HCT116 (cell line): ENCODE results near the gene GPR75. TPM values are rescaled to one million over a fixed set of nuclear protein-coding genes. Genes with fewer than 3 reads are reported as not detected.

ENCODE experiments used
- ATAC-seq: fragments of 200-7000 bp; cut with Tn5 transposase; 2 replicates; pipeline ENCODE4 v1.9.1; 2020; ENCODE audit warnings: mild to moderate bottlenecking, moderate library complexity
- BruUV-seq: library from RNA; stranded (reverse); fragments of 400-500 nt; replicated peaks from 2 replicates; lab custom pipeline; 2021; lab: Mats Ljungman, UMichigan
- CTCF ChIA-PET: fragments of 300-600 bp; sonication (Branson Sonifier 250); formaldehyde crosslinking; loops from one replicate; lab custom pipeline; 2021; ENCODE audit warnings: antibody characterized with exemption; lab: Charles Lee
- POLR2A ChIA-PET: fragments of 300-600, 350-600 bp; sonication (Branson Sonifier 250); formaldehyde crosslinking; loops from one replicate; lab custom pipeline; 2021; ENCODE audit warnings: antibody characterized with exemption; lab: Charles Lee
- RAD21 ChIA-PET, 2 experiments: fragments of 300-600 bp; sonication (Branson Sonifier 250); formaldehyde crosslinking; loops; one replicate each; lab custom pipeline; 2023; ENCODE audit warnings: low total read pairs in 2 of 2; ENCODE audit not compliant: uncharacterized antibody in 2 of 2, unreplicated experiment in 2 of 2, low non-redundant PET in 1 of 2; lab: Charles Lee
- DNase-seq: peaks from one replicate; pipeline ENCODE4 v3.0.0-alpha.2; 2010; ENCODE audit warnings: low read depth, low spot score
- H2AFZ ChIP-seq: fragments of 200-600 bp; shearing (Covaris generic), sonication (generic); 2 replicates; pipeline ENCODE4 v1.6.1; 2017; ENCODE audit warnings: low read depth, mixed run types, mixed read lengths, antibody characterized with exemption, low read length; ENCODE audit not compliant: poor library complexity, severe bottlenecking
- H3K27ac ChIP-seq: 2 replicates; pipeline ENCODE4 v1.5.1; 2012; ENCODE audit warnings: low read depth, low read length
- H3K27me3 ChIP-seq: fragments of 200-600 bp; sonication (generic); 2 replicates; pipeline ENCODE4 v1.6.1; 2016; ENCODE audit warnings: mixed run types, low read length, mixed read lengths; ENCODE audit not compliant: insufficient read depth
- H3K36me3 ChIP-seq, 2 experiments: fragments of 200-500 bp in 1 of 2; fragments of 200-600 bp in 1 of 2; sonication (Bioruptor generic) in 1 of 2; sonication (generic) in 1 of 2; 2 replicates each; pipeline versions ENCODE4 v1.5.1 to v1.6.1; 2014 to 2016; ENCODE audit warnings: low read length in 2 of 2, inconsistent platforms in 1 of 2, mixed read lengths in 1 of 2, mixed run types in 1 of 2; ENCODE audit not compliant: insufficient read depth in 2 of 2, control insufficient read depth in 1 of 2
- H3K4me1 ChIP-seq, 2 experiments: fragments of 200-600 bp in 1 of 2; sonication (generic) in 1 of 2; 2 replicates each; pipeline versions ENCODE4 v1.5.1 to v1.6.1; 2012 to 2017; ENCODE audit warnings: low read length in 2 of 2, inconsistent platforms in 1 of 2, mild to moderate bottlenecking in 1 of 2, mixed read lengths in 1 of 2, mixed run types in 1 of 2, moderate library complexity in 1 of 2; ENCODE audit not compliant: insufficient read depth in 2 of 2, control insufficient read depth in 1 of 2
- H3K4me2 ChIP-seq: fragments of 200-600 bp; sonication (generic); 2 replicates; pipeline ENCODE4 v1.6.1; 2017; ENCODE audit warnings: mixed run types, low read length, mixed read lengths
- H3K4me3 ChIP-seq, 2 experiments: fragments of 200-600 bp in 1 of 2; sonication (generic) in 1 of 2; replicated peaks in 1 of 2; 2 replicates each; pipeline ENCODE4 v1.5.1; 2011 to 2016; ENCODE audit warnings: low read length in 2 of 2, control low read depth in 1 of 2, low read depth in 1 of 2, mild to moderate bottlenecking in 1 of 2, mixed read lengths in 1 of 2, mixed run types in 1 of 2
- H3K79me2 ChIP-seq: fragments of 200-600 bp; sonication (generic); 2 replicates; pipeline ENCODE4 v1.6.1; 2017; ENCODE audit warnings: mild to moderate bottlenecking, mixed run types, low read length, moderate library complexity, mixed read lengths; ENCODE audit not compliant: insufficient read depth
- H3K9ac ChIP-seq: fragments of 200-600 bp; sonication (generic); 2 replicates; pipeline ENCODE4 v1.6.1; 2016; ENCODE audit warnings: low read length, mixed read lengths
- H3K9me2 ChIP-seq: fragments of 200-600 bp; sonication (generic), shearing (Covaris generic); 2 replicates; pipeline ENCODE4 v1.6.1; 2017; ENCODE audit warnings: mixed run types, mild to moderate bottlenecking, moderate library complexity; ENCODE audit not compliant: insufficient read depth
- H3K9me3 ChIP-seq, 2 experiments: fragments of 200-500 bp in 1 of 2; fragments of 200-600 bp in 1 of 2; sonication (Bioruptor generic) in 1 of 2; sonication (generic) in 1 of 2; 2 replicates each; pipeline ENCODE4 v1.6.1; 2014 to 2017; ENCODE audit warnings: low read length in 2 of 2, mixed read lengths in 2 of 2, inconsistent platforms in 1 of 2, low read depth in 1 of 2, mild to moderate bottlenecking in 1 of 2, mixed run types in 1 of 2, moderate library complexity in 1 of 2; ENCODE audit not compliant: control insufficient read depth in 1 of 2, insufficient read depth in 1 of 2
- H4K20me1 ChIP-seq: fragments of 200-600 bp; sonication (generic), shearing (Covaris generic); 2 replicates; pipeline ENCODE4 v1.6.1; 2017; ENCODE audit warnings: mixed run types, mild to moderate bottlenecking, moderate library complexity; ENCODE audit not compliant: insufficient read depth
- EGR1 ChIP-seq: IDR thresholded peaks from 2 replicates; pipeline ENCODE4 v1.6.1; 2012; ENCODE audit warnings: low read depth
- ELF1 ChIP-seq: IDR thresholded peaks from 2 replicates; pipeline ENCODE4 v1.6.1; 2012; ENCODE audit warnings: low read depth, borderline replicate concordance
- EZH2 ChIP-seq: fragments of 200-600 bp; sonication (generic); IDR thresholded peaks from 2 replicates; pipeline ENCODE4 v1.6.1; 2017; ENCODE audit warnings: antibody characterized with exemption, mixed run types
- EZH2phosphoT487 ChIP-seq: fragments of 200-600 bp; IDR thresholded peaks from 2 replicates; pipeline ENCODE4 v1.6.1; 2018; ENCODE audit warnings: antibody characterized with exemption, borderline replicate concordance
- POLR2AphosphoS5 ChIP-seq: IDR thresholded peaks from 2 replicates; pipeline ENCODE4 v1.6.1; 2011; ENCODE audit warnings: mild to moderate bottlenecking, low read depth, low read length, moderate library complexity
- TCF7L2 ChIP-seq: IDR thresholded peaks from 2 replicates; pipeline ENCODE4 v1.7.0; 2011; ENCODE audit warnings: borderline replicate concordance, inconsistent platforms; ENCODE audit not compliant: insufficient read depth, insufficient read length; ENCODE audit errors: extremely low read depth
- YY1 ChIP-seq: IDR thresholded peaks from 2 replicates; pipeline ENCODE4 v1.6.1; 2011; ENCODE audit warnings: low read length, low read depth, moderate library complexity, mild to moderate bottlenecking; ENCODE audit not compliant: insufficient replicate concordance; ENCODE audit errors: extremely low read depth
- intact Hi-C: fragments of 100-400 bp; cut with micrococcal nuclease; formaldehyde crosslinking; loops from 2 replicates; pipeline ENCODE4 v1.10.0; 2022
- total RNA-seq: library from RNA; stranded (reverse); gene quantifications from one replicate; pipeline ENCODE4 v1.2.1, GENCODE V29; 2021; ENCODE audit not compliant: unreplicated experiment
- TF ChIP-seq, protein P1 (sequence below): IDR thresholded peaks from 2 replicates; pipeline ENCODE4 v1.6.1; 2012
- TF ChIP-seq, protein P2 (sequence below): IDR thresholded peaks from 2 replicates; pipeline ENCODE4 v1.6.1; 2012

The GPR75 gene
- total RNA-seq, 1 experiment from 2014 or later: 1.2 TPM

DNA sequence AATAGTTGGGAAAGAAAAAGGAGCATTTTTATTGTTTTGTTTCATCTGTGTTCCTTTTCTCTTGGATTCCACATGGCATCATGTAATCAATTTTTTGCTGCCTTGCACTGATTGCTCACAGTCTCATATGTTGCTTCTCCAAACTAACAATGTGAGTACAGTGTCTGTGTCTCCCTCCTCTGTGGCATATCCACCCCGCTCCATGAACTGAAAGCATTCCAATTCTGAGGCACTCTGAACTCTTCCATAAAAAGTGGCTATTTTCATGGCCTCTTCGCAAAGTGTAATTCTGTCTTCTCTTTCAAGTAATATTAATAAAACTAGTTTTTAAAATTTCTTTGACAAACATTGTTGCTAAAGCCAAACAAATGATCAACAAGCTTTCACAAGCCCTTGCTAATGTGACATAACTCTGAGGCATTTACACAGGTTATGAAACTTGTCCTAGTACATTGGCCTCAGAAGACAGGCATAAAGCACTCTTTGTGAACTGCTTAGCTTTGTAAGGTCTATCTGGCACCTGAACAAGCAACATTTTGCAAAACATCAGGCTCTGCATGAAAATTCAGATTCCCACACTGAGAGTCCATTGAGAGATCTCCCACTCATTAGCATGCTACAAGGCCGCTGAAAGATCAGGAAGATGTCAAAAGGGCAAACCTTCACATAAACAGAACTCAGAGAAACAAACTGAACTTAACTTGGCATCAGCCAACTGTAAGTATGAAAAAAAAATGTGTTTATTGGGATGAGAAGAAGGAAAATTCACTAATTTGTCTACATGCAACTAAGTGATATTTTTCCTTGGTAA lies 33.0 kb downstream of the GPR75 start:
- Histone ChIP-seq H3K9ac (no peak overlapping the region), H3K36me3 (no peaks in the 10 kb centered on the region), H4K20me1 (no peaks in the 10 kb centered on the region), H3K9me3 (no peaks in the 10 kb centered on the region), H3K27me3 (no peaks in the 10 kb centered on the region), H3K4me2 (no peak overlapping the region), H3K4me3 (no peak overlapping the region), H3K27ac (no peak overlapping the region), H3K79me2 (no peaks in the 10 kb centered on the region), H2AFZ (no peak overlapping the region), H3K9me2 (no peaks in the 10 kb centered on the region), H3K4me1 (no peaks in the 10 kb centered on the region)
- intact Hi-C loops: no loop called here
- ChIA-PET POLR2A (no interaction called here), RAD21 (no interaction called here), CTCF (no interaction called here)
- no TSS peak for BruUV-seq
- no peak for DNase-seq
- no peak for ATAC-seq
- TF ChIP-seq, protein P1, sequence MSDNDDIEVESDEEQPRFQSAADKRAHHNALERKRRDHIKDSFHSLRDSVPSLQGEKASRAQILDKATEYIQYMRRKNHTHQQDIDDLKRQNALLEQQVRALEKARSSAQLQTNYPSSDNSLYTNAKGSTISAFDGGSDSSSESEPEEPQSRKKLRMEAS: no peak
- no peak for TF ChIP-seq YY1
- no peak for TF ChIP-seq TCF7L2
- TF ChIP-seq, protein P2, sequence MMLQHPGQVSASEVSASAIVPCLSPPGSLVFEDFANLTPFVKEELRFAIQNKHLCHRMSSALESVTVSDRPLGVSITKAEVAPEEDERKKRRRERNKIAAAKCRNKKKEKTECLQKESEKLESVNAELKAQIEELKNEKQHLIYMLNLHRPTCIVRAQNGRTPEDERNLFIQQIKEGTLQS: no peak
- TF ChIP-seq EZH2: no peak
- TF ChIP-seq EZH2phosphoT487: no peak
- TF ChIP-seq POLR2AphosphoS5: no peak
- TF ChIP-seq EGR1: no peak
- no peak for TF ChIP-seq ELF1
